Esophagus muscularis mucosa (tissue), 4 donors: Measurements from ENCODE around the gene MXI1.

Experiments
- CTCF ChIP-seq, 3 experiments: fragments of 200-600 bp in 2 of 3; fragments of 450-650 bp in 1 of 3; sonication (generic) in 2 of 3; IDR thresholded peaks; one replicate each; pipeline ENCODE4 v1.5.1; 2017 to 2019; ENCODE audit warnings: antibody characterized with exemption in 3 of 3, mild to moderate bottlenecking in 2 of 3, moderate library complexity in 1 of 3
- EP300 ChIP-seq: sonication (generic); formaldehyde crosslinking; IDR thresholded peaks from one replicate; pipeline ENCODE4 v1.6.1; 2017; ENCODE audit warnings: antibody characterized with exemption
- POLR2AphosphoS5 ChIP-seq, 2 donors: sonication (generic); formaldehyde crosslinking; IDR thresholded peaks; one replicate each; pipeline ENCODE4 v1.6.1; 2017; ENCODE audit warnings: antibody characterized with exemption in 2 of 2

- TF ChIP-seq CTCF (IDR thresholded peaks at IDR 0.05) (no peak), POLR2AphosphoS5 (IDR thresholded peaks at IDR 0.05) (no peak), EP300 (no peak)
These were observed 44.7 kb upstream of the MXI1 start for GRCh38 chr10:110162741-110163145.
